Liver (tissue), 3 donors: ENCODE results near the gene SNRPB.

Experiments used
- EGR1 ChIP-seq, 2 donors: IDR thresholded peaks; 2 replicates each; pipeline ENCODE4 v1.6.1; 2016 to 2018; ENCODE audit warnings: antibody characterized with exemption in 2 of 2, low read depth in 2 of 2
- FOXA1 ChIP-seq: IDR thresholded peaks from 2 replicates; pipeline ENCODE4 v1.6.1; 2016; ENCODE audit warnings: antibody characterized with exemption
- GABPA ChIP-seq, 2 donors: IDR thresholded peaks in 1 of 2; conservative IDR thresholded peaks in 1 of 2; 2 replicates each; pipeline ENCODE4 v1.6.1; 2016; ENCODE audit warnings: antibody characterized with exemption in 2 of 2, mild to moderate bottlenecking in 1 of 2, moderate library complexity in 1 of 2
- JUND ChIP-seq, 2 donors: IDR thresholded peaks; 2 replicates each; pipeline ENCODE4 v1.6.1; 2016; ENCODE audit warnings: antibody characterized with exemption in 2 of 2
- RAD21 ChIP-seq, 2 donors: IDR thresholded peaks; 2 replicates each; pipeline ENCODE4 v1.6.1; 2016; ENCODE audit warnings: antibody characterized with exemption in 2 of 2, mild to moderate bottlenecking in 2 of 2
- RXRA ChIP-seq, 2 donors: IDR thresholded peaks; 2 replicates each; pipeline ENCODE4 v1.6.1; 2017 to 2018; ENCODE audit warnings: antibody characterized with exemption in 2 of 2, mild to moderate bottlenecking in 1 of 2
- SP1 ChIP-seq: IDR thresholded peaks from 2 replicates; pipeline ENCODE4 v1.6.1; 2018; ENCODE audit warnings: antibody characterized with exemption, mild to moderate bottlenecking
- TAF1 ChIP-seq: conservative IDR thresholded peaks from 2 replicates; pipeline ENCODE4 v1.6.1; 2016; ENCODE audit warnings: antibody characterized with exemption, mild to moderate bottlenecking
- YY1 ChIP-seq: IDR thresholded peaks from 2 replicates; pipeline ENCODE4 v1.6.1; 2016; ENCODE audit warnings: antibody characterized with exemption, mild to moderate bottlenecking
- TF ChIP-seq, protein P1 (sequence below): fragments of 150-350 bp; IDR thresholded peaks from 2 replicates; pipeline ENCODE4 v1.5.1; 2017; ENCODE audit warnings: improper control_type of control experiment, low read depth, low read length; ENCODE audit not compliant: missing input control
- TF ChIP-seq, protein P2 (sequence below): IDR thresholded peaks from 2 replicates; pipeline ENCODE4 v1.6.1; 2016; ENCODE audit warnings: antibody characterized with exemption
- TF ChIP-seq, protein P3 (sequence below): IDR thresholded peaks from 2 replicates; pipeline ENCODE4 v1.6.1; 2016; ENCODE audit warnings: antibody characterized with exemption, mild to moderate bottlenecking
- TF ChIP-seq, protein P4 (sequence below): IDR thresholded peaks from 2 replicates; pipeline ENCODE4 v1.6.1; 2016; ENCODE audit warnings: antibody characterized with exemption
- TF ChIP-seq, protein P5 (sequence below): IDR thresholded peaks from 2 replicates; pipeline ENCODE4 v1.6.1; 2016; ENCODE audit warnings: antibody characterized with exemption
- donor health status: healthy.
- donor health status: healthy.

DNA sequence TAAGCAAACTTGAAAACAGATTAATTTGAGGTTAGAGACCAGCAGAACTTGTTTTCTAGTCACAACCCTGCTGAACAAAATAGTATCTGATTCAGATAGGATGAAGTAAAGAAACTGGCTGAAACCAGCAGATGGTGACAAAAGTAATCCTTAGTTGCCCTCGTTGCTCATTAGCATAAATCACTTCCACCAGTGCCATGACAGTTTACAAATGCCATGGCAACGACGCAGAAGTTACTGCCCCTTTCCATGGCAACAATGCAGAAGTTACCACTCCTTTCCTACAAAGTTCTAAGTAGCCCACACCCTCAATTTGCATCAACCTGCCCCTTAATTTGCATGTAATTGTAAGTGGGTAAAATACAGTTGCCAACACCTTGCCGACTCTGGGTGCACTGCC lies 23.7 kb downstream of the SNRPB start:
- TF ChIP-seq, protein P1, sequence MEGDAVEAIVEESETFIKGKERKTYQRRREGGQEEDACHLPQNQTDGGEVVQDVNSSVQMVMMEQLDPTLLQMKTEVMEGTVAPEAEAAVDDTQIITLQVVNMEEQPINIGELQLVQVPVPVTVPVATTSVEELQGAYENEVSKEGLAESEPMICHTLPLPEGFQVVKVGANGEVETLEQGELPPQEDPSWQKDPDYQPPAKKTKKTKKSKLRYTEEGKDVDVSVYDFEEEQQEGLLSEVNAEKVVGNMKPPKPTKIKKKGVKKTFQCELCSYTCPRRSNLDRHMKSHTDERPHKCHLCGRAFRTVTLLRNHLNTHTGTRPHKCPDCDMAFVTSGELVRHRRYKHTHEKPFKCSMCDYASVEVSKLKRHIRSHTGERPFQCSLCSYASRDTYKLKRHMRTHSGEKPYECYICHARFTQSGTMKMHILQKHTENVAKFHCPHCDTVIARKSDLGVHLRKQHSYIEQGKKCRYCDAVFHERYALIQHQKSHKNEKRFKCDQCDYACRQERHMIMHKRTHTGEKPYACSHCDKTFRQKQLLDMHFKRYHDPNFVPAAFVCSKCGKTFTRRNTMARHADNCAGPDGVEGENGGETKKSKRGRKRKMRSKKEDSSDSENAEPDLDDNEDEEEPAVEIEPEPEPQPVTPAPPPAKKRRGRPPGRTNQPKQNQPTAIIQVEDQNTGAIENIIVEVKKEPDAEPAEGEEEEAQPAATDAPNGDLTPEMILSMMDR = no peak
- TF ChIP-seq RXRA (IDR thresholded peaks at IDR 0.05) (no peak), GABPA (IDR thresholded peaks at IDR 0.05 in 1 of 2, conservative IDR thresholded peaks at IDR 0.05 in 1 of 2) (no peak), SP1 (no peak), FOXA1 (no peak), YY1 (no peak), RAD21 (IDR thresholded peaks at IDR 0.05) (no peak), EGR1 (IDR thresholded peaks at IDR 0.05; ENCODE audit: low read depth in 2 of 2) (no peak), TAF1 (no peak), JUND (IDR thresholded peaks at IDR 0.05) (no peak)
- TF ChIP-seq, protein P2, sequence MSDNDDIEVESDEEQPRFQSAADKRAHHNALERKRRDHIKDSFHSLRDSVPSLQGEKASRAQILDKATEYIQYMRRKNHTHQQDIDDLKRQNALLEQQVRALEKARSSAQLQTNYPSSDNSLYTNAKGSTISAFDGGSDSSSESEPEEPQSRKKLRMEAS = no peak
- TF ChIP-seq, protein P3, sequence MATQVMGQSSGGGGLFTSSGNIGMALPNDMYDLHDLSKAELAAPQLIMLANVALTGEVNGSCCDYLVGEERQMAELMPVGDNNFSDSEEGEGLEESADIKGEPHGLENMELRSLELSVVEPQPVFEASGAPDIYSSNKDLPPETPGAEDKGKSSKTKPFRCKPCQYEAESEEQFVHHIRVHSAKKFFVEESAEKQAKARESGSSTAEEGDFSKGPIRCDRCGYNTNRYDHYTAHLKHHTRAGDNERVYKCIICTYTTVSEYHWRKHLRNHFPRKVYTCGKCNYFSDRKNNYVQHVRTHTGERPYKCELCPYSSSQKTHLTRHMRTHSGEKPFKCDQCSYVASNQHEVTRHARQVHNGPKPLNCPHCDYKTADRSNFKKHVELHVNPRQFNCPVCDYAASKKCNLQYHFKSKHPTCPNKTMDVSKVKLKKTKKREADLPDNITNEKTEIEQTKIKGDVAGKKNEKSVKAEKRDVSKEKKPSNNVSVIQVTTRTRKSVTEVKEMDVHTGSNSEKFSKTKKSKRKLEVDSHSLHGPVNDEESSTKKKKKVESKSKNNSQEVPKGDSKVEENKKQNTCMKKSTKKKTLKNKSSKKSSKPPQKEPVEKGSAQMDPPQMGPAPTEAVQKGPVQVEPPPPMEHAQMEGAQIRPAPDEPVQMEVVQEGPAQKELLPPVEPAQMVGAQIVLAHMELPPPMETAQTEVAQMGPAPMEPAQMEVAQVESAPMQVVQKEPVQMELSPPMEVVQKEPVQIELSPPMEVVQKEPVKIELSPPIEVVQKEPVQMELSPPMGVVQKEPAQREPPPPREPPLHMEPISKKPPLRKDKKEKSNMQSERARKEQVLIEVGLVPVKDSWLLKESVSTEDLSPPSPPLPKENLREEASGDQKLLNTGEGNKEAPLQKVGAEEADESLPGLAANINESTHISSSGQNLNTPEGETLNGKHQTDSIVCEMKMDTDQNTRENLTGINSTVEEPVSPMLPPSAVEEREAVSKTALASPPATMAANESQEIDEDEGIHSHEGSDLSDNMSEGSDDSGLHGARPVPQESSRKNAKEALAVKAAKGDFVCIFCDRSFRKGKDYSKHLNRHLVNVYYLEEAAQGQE = no peak
- TF ChIP-seq, protein P4, sequence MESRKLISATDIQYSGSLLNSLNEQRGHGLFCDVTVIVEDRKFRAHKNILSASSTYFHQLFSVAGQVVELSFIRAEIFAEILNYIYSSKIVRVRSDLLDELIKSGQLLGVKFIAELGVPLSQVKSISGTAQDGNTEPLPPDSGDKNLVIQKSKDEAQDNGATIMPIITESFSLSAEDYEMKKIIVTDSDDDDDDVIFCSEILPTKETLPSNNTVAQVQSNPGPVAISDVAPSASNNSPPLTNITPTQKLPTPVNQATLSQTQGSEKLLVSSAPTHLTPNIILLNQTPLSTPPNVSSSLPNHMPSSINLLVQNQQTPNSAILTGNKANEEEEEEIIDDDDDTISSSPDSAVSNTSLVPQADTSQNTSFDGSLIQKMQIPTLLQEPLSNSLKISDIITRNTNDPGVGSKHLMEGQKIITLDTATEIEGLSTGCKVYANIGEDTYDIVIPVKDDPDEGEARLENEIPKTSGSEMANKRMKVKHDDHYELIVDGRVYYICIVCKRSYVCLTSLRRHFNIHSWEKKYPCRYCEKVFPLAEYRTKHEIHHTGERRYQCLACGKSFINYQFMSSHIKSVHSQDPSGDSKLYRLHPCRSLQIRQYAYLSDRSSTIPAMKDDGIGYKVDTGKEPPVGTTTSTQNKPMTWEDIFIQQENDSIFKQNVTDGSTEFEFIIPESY = no peak
- TF ChIP-seq, protein P5, sequence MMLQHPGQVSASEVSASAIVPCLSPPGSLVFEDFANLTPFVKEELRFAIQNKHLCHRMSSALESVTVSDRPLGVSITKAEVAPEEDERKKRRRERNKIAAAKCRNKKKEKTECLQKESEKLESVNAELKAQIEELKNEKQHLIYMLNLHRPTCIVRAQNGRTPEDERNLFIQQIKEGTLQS = no peak
